Activated T-helper 2 cell treated with anti-CD3 and anti-CD28 coated beads, Interferon-gamma antibody, Interleukin-2, Interleukin-4, amounts not matched to agents 10 μg/mL and 5 μg/mL and 100 μg/mL, durations not matched to agents 14 hours and 24 hours and 36 hours (primary cell): Measurements from ENCODE around the gene SLC35G2. TPM values are rescaled to one million over a fixed set of nuclear protein-coding genes. Genes with fewer than 3 reads are reported as not detected.
"Not testable (repeated sequence)": the region's sequence is repeated elsewhere in the genome, so short reads cannot be mapped to it uniquely, and the experiment has no call there.

Experiments
- DNase-seq: peaks from one replicate; pipeline ENCODE4 v3.0.0; 2021; ENCODE audit warnings: low spot score
- H3K27ac Mint-ChIP-seq: one replicate; pipeline ENCODE4 v1.8.0; 2021; ENCODE audit warnings: mixed read lengths
- H3K27me3 Mint-ChIP-seq: one replicate; pipeline ENCODE4 v1.8.0; 2021; ENCODE audit warnings: low read depth, mixed read lengths
- H3K36me3 Mint-ChIP-seq: one replicate; pipeline ENCODE4 v1.8.0; 2021; ENCODE audit warnings: low read depth, mixed read lengths
- H3K4me1 Mint-ChIP-seq: one replicate; pipeline ENCODE4 v1.8.0; 2021; ENCODE audit warnings: low read depth, mixed read lengths
- H3K4me3 Mint-ChIP-seq: one replicate; pipeline ENCODE4 v1.8.0; 2021; ENCODE audit warnings: low read depth, mild to moderate bottlenecking, moderate library complexity, mixed read lengths
- H3K9me3 Mint-ChIP-seq: one replicate; pipeline ENCODE4 v1.8.0; 2021; ENCODE audit warnings: mixed read lengths
- intact Hi-C: fragments of 100-400 bp; cut with micrococcal nuclease; formaldehyde crosslinking; loops from one replicate; pipeline ENCODE4 v1.15.1; 2023
- total RNA-seq: library from RNA; stranded (reverse); gene quantifications from 2 replicates; pipeline ENCODE4 v1.2.3, GENCODE V29; 2022

SLC35G2 gene
- total RNA-seq: 7.3 and 7.7 TPM in 2 replicates

DNA sequence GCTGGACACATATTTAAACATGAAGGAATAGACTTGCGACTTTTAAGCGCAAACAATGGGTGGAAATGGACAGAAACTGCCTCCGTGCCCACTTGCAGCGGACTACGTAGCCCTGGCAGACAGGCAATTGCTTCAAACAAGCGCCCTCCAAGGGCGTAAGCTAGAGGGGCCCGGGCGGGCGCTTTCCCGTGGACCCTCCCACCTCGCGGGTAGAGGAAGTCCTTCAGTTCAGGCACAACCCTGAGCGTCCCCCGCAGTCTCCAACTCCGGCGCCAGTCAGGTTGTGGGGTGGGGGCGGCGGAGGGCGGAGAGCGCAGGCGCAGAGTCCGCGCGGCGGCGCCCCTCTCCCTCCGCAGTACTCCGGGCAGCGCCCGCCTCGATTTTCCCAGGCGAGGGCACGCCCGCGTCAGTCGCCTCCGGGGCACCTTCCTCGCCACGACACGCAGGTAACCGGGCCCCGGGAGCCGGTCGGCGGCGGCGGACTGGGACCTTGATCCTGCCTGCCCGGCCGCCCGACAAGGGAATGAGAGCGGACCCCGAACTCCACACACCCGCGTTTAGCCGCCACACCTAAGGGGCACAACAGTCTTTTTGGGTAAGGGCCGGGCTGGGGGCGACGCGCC lies at the start of gene SLC35G2:
Gene SLC35G2 (plus strand): TSS at position 358 of the 623 bp plus-strand sequence. CDS start 35,335 bp downstream, outside the sequence.
- intact Hi-C loops: loop anchor here (1.0 to 10.0 kb wide), 7 partner anchors 20 to 744 kb away; partner anchors contain the start of genes MSL2, NCK1, PCCB and STAG1
- Mint-ChIP-seq H3K4me3 (peak within 1 kb of the TSS; percentile 85), H3K27me3 (peaks cover 31% of the 10 kb centered on the region), H3K27ac (peak within 1 kb of the TSS; percentile 83), H3K36me3 (peaks cover 3% of the 10 kb centered on the region), H3K4me1 (peaks cover 23% of the 10 kb centered on the region), H3K9me3 (peaks cover 11% of the 10 kb centered on the region)
- no peak for DNase-seq

DNA sequence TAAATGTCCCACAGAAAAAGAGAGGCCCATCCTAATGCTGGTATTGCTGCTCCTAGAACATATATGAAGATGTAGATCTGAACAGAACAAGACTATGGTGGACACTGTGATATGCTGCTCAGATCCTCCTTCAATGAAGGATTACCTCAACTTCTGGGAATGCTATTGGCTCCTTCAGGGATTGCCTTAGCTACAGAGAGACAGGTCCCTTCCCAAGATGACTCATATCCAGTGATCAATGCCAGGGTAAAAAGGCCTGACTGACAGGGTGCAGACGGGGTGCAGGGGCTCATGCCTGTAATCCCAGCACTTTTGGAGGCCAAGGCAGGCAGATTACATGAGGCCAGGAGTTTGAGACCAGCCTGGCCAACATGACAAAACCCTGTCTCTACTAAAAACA lies 46.2 kb upstream of the SLC35G2 start:
- intact Hi-C loops: no loop called here
- H3K27ac Mint-ChIP-seq: no peak overlapping the region

DNA sequence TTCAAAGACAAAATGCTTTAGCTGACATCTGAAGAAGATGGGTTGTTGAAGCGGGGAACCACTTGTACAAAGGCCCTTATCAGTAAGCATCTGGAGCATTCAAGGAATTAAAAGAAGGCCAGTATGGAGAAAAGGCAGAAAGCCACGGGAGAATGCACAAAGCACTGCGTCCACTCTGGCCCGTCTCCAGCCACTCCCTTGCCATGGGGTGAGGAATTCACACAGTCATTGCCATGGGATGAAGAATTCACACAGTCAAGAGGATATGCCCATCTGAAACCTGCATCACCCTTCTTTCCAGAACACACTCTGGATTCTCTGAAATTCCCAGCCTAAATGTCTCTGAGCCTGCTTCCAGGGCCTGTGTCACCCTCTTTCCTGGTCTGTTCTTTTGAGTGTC lies 40.1 kb upstream of the SLC35G2 start:
- H3K27me3 Mint-ChIP-seq: peaks cover 3% of the 10 kb centered on the region
- no peak for DNase-seq
- intact Hi-C loops: no loop called here
- H3K4me1 Mint-ChIP-seq: no peaks in the 10 kb centered on the region
- H3K36me3 Mint-ChIP-seq: no peaks in the 10 kb centered on the region
- no peak overlapping the region for H3K27ac Mint-ChIP-seq
- H3K9me3 Mint-ChIP-seq: no peaks in the 10 kb centered on the region
- H3K4me3 Mint-ChIP-seq: no peak overlapping the region

More for the DNA sequence above, 46.2 kb upstream of the SLC35G2 start:
- no peaks in the 10 kb centered on the region for H3K4me1 Mint-ChIP-seq
- no peak for DNase-seq
- no peaks in the 10 kb centered on the region for H3K9me3 Mint-ChIP-seq
- no peaks in the 10 kb centered on the region for H3K27me3 Mint-ChIP-seq
- no peak overlapping the region for H3K4me3 Mint-ChIP-seq
- no peaks in the 10 kb centered on the region for H3K36me3 Mint-ChIP-seq

DNA sequence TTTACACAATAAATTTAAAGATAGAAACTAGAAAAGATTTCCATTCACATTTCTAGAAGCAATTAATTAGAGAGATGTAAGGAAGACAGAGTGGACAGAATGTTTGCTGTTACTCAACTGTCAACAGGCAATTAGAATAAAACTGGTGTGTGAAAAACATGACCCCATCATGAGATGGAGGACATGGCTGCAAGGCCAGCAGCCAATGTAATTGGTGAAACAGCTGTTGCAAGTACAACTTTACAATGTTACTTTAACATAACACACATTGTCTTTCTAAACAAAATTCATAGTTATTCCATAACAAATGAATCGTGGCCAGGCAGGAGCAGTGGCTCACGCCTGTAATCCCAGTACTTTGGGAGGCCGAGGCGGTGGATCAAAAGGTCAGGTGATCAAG lies 38.2 kb upstream of the SLC35G2 start:
- DNase-seq: no peak
- no peaks in the 10 kb centered on the region for H3K9me3 Mint-ChIP-seq
- intact Hi-C loops: no loop called here
- no peak overlapping the region for H3K4me3 Mint-ChIP-seq
- no peak overlapping the region for H3K27ac Mint-ChIP-seq
- H3K36me3 Mint-ChIP-seq: no peaks in the 10 kb centered on the region
- H3K27me3 Mint-ChIP-seq: peaks cover 3% of the 10 kb centered on the region
- no peaks in the 10 kb centered on the region for H3K4me1 Mint-ChIP-seq

DNA sequence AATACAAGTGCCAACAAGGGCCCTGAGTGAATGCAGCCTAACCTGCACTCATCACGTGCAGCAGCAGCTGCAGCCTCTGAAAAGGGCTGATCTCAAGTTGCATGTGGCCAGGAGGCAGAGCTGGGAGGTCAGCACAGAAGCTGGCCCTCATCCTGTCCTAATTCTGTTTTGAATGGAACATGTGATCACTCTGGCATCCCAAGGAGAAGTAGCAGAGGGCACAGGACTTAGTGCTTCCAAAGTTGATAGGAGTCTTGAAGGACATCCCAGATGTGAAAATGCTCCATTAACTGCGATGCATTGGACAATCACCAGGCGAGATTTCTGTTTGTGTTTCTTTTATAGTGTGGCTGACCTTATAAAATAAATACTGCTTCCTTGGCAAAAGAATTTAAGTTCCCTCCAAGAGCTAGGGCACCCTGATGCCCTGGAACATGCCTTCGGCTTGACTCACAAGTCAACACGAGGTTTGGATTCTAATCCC lies 35.2 kb upstream of the SLC35G2 start:
- Mint-ChIP-seq H3K36me3 (no peaks in the 10 kb centered on the region), H3K27ac (no peak overlapping the region), H3K27me3 (no peaks in the 10 kb centered on the region), H3K4me3 (no peak overlapping the region), H3K9me3 (no peaks in the 10 kb centered on the region), H3K4me1 (peaks cover 14% of the 10 kb centered on the region)
- intact Hi-C loops: no loop called here
- no peak for DNase-seq

DNA sequence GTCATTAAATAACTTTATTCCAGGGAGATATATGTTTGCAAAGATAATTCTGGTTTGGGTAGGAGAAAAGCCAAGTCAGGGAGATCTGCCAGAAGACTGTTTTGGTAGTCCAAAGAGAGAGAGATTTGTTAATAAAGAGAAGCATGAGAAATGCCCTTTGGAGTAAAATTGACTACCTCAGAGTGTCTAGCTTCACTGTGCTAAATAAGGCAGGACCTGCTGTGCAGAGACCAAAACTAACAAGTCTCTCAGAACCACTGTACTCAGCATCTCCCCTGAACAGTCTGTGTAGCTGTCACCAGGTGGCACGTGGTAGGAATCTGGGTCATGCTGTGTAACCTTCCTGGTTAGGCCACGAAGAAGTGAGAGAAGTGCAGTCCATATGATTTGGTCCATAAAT lies 31.6 kb upstream of the SLC35G2 start:
- Mint-ChIP-seq H3K27me3 (peaks cover 8% of the 10 kb centered on the region), H3K36me3 (no peaks in the 10 kb centered on the region), H3K27ac (peak overlapping the region; percentile 51), H3K4me1 (peaks cover 14% of the 10 kb centered on the region), H3K4me3 (no peak overlapping the region), H3K9me3 (no peaks in the 10 kb centered on the region)
- no peak for DNase-seq
- intact Hi-C loops: no loop called here

DNA sequence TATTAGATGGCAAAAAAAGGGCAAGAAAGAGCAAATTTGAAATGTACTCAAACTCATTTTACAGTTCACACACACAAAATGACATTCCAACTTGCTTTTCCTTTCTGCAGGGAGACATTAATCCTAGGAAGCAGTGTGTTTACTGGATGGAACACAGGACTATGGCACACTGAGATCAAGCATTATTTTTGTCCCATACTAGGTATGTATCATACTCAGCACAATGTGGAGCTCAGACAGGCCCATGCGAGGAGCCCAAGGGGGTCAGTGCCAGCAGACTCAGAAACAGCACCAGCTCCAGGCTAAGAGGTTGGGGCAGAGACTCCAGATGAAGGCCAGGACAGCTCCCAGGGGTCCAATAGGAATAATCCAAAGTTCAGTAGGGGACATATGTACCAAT lies 30.8 kb upstream of the SLC35G2 start:
- no peak overlapping the region for H3K27ac Mint-ChIP-seq
- DNase-seq: no peak
- no peaks in the 10 kb centered on the region for H3K36me3 Mint-ChIP-seq
- peaks cover 14% of the 10 kb centered on the region for H3K4me1 Mint-ChIP-seq
- no peaks in the 10 kb centered on the region for H3K9me3 Mint-ChIP-seq
- intact Hi-C loops: no loop called here
- H3K4me3 Mint-ChIP-seq: no peak overlapping the region
- peaks cover 11% of the 10 kb centered on the region for H3K27me3 Mint-ChIP-seq

DNA sequence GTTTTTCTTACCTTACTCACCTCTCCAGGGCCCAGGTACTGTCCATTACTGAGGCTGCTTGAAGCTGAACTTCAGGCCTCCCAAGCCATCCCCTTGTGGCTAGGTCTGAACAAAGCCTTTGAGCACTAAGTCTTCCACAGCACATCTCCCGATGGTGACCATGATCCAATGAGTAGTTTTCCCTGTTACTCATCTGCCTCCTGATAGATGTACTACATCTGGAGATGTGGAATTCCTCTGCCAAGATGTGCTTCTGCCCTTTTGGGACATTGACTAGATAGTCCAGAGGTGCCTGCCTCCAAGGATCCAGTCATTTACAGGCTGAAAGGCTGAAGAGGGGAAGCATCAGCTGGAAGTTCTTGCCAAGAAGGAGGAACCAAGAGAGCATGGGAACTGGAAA lies 28.9 kb upstream of the SLC35G2 start:
- intact Hi-C loops: no loop called here
- no peak overlapping the region for H3K27ac Mint-ChIP-seq
- no peak overlapping the region for H3K4me3 Mint-ChIP-seq

DNA sequence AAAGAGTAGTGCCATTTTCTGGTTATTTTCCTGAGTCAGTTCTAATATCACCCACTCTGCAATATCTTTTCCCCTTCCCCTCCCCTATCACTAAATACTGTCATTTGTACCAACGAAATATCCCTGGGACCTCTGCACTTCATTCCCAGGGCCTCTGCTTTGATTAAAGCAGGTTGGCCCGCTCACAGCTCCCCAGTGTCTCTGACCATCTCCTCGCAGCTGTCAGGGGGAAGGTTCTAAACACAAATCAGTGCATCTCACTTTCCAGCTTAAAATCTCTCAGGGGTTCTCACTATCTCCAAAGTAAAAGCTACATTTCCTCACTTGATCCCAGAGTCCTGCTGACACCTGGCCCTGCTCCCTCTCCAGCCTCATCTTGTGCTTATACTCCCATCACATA lies 28.1 kb upstream of the SLC35G2 start:
- Mint-ChIP-seq H3K9me3 (no peaks in the 10 kb centered on the region), H3K27ac (no peak overlapping the region), H3K27me3 (peaks cover 19% of the 10 kb centered on the region), H3K36me3 (no peaks in the 10 kb centered on the region), H3K4me3 (no peak overlapping the region), H3K4me1 (peaks cover 14% of the 10 kb centered on the region)
- intact Hi-C loops: no loop called here
- DNase-seq: no peak

More for the DNA sequence above, 28.9 kb upstream of the SLC35G2 start:
- H3K4me1 Mint-ChIP-seq: peaks cover 14% of the 10 kb centered on the region
- H3K36me3 Mint-ChIP-seq: no peaks in the 10 kb centered on the region
- no peak for DNase-seq
- no peaks in the 10 kb centered on the region for H3K9me3 Mint-ChIP-seq
- H3K27me3 Mint-ChIP-seq: peaks cover 16% of the 10 kb centered on the region

DNA sequence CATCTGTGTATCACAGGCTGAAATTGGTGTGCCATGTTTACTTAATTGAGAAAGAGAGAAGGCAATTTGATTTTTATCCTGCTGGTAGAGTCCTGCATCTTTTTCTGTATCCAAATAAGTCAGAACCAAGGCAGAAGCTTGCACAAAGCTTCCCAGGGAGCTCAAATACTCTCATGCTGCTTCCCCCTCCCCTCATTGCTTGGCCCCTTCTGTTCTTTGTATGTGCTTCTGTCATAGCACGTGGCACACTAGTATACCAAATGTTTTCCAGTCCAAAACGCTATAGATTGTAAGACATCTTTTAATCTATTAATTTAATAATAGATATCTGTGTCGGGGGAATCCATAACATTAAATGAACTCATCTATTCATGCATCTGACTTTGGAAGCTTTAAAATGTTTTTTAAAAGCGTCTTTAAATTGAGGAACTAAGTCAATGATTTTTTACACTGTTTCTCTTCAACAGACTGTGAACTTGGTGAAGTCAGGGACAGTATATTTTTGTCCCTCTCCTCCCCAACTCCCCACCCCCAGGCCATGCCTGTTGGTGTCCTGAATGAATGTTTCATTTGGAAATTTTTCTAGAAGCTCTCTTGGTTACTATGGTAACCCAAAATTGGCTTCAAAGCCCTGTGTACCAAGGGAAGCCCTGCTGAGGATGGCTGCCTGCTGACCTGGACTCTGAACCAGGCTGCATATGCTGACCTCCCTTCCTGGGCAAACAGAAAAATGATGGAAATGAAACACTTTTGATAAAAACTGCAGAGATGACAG lies 26.2 kb upstream of the SLC35G2 start:
- no peak overlapping the region for H3K4me3 Mint-ChIP-seq
- no peaks in the 10 kb centered on the region for H3K4me1 Mint-ChIP-seq
- no peaks in the 10 kb centered on the region for H3K36me3 Mint-ChIP-seq
- intact Hi-C loops: no loop called here
- H3K27me3 Mint-ChIP-seq: peaks cover 19% of the 10 kb centered on the region
- no peaks in the 10 kb centered on the region for H3K9me3 Mint-ChIP-seq
- H3K27ac Mint-ChIP-seq: no peak overlapping the region
- no peak for DNase-seq

DNA sequence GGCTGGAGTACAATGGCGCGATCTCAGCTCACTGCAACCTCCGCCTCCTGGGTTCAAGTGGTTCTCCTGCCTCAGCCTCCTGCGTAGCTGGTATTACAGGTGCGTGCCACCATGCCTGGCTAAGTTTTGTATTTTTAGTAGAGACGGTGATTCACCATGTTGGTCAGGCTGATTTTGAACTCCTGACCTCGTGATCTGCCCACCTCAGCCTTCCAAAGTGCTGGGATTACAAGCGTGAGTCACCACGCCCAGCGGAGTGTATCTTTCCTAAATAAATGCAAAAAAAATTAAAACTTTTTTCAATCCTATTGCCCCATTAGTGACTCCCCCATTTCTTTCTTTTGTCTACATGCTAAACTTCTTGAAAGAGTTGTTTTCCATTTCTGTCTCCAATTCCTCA lies 17.8 kb upstream of the SLC35G2 start:
- H3K9me3 Mint-ChIP-seq, H3K36me3 Mint-ChIP-seq, H3K27ac Mint-ChIP-seq, intact Hi-C loops, DNase-seq, H3K4me3 Mint-ChIP-seq: not testable (repeated sequence)
- Mint-ChIP-seq H3K4me1 (peaks cover 10% of the 10 kb centered on the region), H3K27me3 (peaks cover 13% of the 10 kb centered on the region)

DNA sequence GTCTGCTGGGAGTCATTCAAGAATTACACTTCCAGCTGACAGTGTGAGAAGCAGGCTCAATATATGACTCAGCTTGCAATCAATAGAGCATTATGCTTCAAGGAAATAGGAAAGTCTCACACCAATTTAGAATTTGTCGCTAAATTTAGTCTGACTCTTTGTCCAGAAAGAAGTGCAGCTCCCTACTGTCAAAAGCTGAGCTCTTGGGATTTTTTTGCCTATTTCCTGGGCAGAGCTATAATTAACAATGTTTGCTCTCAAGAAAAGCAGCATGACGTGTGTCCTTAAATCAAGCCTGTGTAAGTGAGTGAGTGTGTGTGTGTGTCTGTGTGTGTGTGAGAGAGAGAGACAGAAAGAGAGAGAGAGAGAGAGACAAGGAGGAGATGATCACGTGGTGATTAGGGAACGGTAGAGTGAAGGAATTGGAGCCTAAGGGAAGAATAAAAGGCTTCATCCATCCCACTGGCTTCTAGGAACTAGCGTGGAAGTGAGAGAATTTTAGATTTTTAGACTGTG lies 16.4 kb upstream of the SLC35G2 start:
- no peak overlapping the region for H3K4me3 Mint-ChIP-seq
- no peaks in the 10 kb centered on the region for H3K36me3 Mint-ChIP-seq
- H3K27me3 Mint-ChIP-seq: peaks cover 13% of the 10 kb centered on the region
- intact Hi-C loops: no loop called here
- H3K27ac Mint-ChIP-seq: no peak overlapping the region
- H3K4me1 Mint-ChIP-seq: peaks cover 10% of the 10 kb centered on the region
- no peaks in the 10 kb centered on the region for H3K9me3 Mint-ChIP-seq
- no peak for DNase-seq

DNA sequence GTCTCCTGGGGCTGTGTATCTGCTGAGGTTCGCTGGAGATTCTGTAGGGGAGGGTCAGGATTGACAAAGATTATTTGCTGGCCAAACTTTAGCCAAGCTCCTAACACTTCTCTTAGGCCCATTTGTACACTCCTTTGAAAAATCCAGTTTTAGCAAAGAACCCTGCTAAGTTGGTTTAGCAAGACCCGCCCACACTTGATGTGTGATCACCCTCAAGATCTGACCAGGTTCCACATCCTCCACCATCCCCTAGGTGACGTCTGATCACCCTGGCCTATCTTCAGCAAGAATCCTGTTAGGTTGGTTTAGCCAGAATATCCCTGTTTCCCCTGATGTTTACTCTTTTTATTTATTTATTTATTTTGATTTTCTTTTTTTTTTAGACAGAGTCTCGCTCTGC lies 14.8 kb upstream of the SLC35G2 start:
- DNase-seq: no peak
- H3K27me3 Mint-ChIP-seq: peaks cover 11% of the 10 kb centered on the region
- H3K9me3 Mint-ChIP-seq: no peaks in the 10 kb centered on the region
- no peak overlapping the region for H3K27ac Mint-ChIP-seq
- H3K4me1 Mint-ChIP-seq: peaks cover 6% of the 10 kb centered on the region
- H3K36me3 Mint-ChIP-seq: no peaks in the 10 kb centered on the region
- no peak overlapping the region for H3K4me3 Mint-ChIP-seq
- intact Hi-C loops: no loop called here
